Activated CD4-positive, alpha-beta T cell treated with anti-CD3 and anti-CD28 coated beads, Interleukin-2, amount 10 ng/mL, durations not matched to agents 7 days and 5 days (primary cell): Measurements from ENCODE around the gene HS3ST4. TPM values are rescaled to one million over a fixed set of nuclear protein-coding genes. Genes with fewer than 3 reads are reported as not detected.
"Not testable (repeated sequence)": the region's sequence is repeated elsewhere in the genome, so short reads cannot be mapped to it uniquely, and the experiment has no call there.

Source experiments
- CTCF ChIA-PET: fragments of 350-600 bp; sonication (Branson Sonifier 250); formaldehyde crosslinking; loops from one replicate; lab custom pipeline; 2021; ENCODE audit warnings: antibody characterized with exemption; lab: Charles Lee
- POLR2A ChIA-PET: fragments of 350-600 bp; sonication (Branson Sonifier 250); formaldehyde crosslinking; loops from one replicate; lab custom pipeline; 2021; ENCODE audit warnings: antibody characterized with exemption; lab: Charles Lee
- DNase-seq: peaks from one replicate; pipeline ENCODE4 v3.0.0-alpha.2; 2020
- H3K27ac Mint-ChIP-seq: one replicate; pipeline ENCODE4 v1.8.0; 2021; ENCODE audit warnings: mild to moderate bottlenecking, moderate library complexity, mixed read lengths
- H3K27me3 Mint-ChIP-seq: one replicate; pipeline ENCODE4 v1.8.0; 2021; ENCODE audit warnings: mixed read lengths
- H3K36me3 Mint-ChIP-seq: one replicate; pipeline ENCODE4 v1.8.0; 2021; ENCODE audit warnings: low read depth, mixed read lengths
- H3K4me1 Mint-ChIP-seq: one replicate; pipeline ENCODE4 v1.8.0; 2021; ENCODE audit warnings: mixed read lengths
- H3K4me3 Mint-ChIP-seq: one replicate; pipeline ENCODE4 v1.8.0; 2021; ENCODE audit warnings: mild to moderate bottlenecking, moderate library complexity, mixed read lengths
- H3K9me3 Mint-ChIP-seq: one replicate; pipeline ENCODE4 v1.8.0; 2021; ENCODE audit warnings: mixed read lengths
- total RNA-seq, 2 experiments: library from RNA; stranded (reverse); gene quantifications; one replicate each; pipeline ENCODE4 v1.2.3, GENCODE V29; 2021

The HS3ST4 gene
- total RNA-seq, 2 experiments from 2014 or later = not detected

- no peaks in the 10 kb centered on the region for H3K4me1 Mint-ChIP-seq
- ChIA-PET POLR2A (no interaction called here), CTCF (no interaction called here)
- DNase-seq = no peak
- no peak overlapping the region for H3K27ac Mint-ChIP-seq
- no peak overlapping the region for H3K4me3 Mint-ChIP-seq
- no peaks in the 10 kb centered on the region for H3K36me3 Mint-ChIP-seq
- peaks cover 9% of the 10 kb centered on the region for H3K9me3 Mint-ChIP-seq
- peaks cover 12% of the 10 kb centered on the region for H3K27me3 Mint-ChIP-seq
Measured at GRCh38 chr16:26015776-26016175, 324.0 kb downstream of the HS3ST4 start.

GRCh38 chr16:26016989-26017388, 325.2 kb downstream of the HS3ST4 start:
- Mint-ChIP-seq H3K27me3 (peaks cover 12% of the 10 kb centered on the region), H3K27ac (no peak overlapping the region), H3K9me3 (peaks cover 9% of the 10 kb centered on the region), H3K4me1 (no peaks in the 10 kb centered on the region), H3K4me3 (no peak overlapping the region), H3K36me3 (no peaks in the 10 kb centered on the region)
- ChIA-PET CTCF (no interaction called here), POLR2A (no interaction called here)
- no peak for DNase-seq

- H3K36me3 Mint-ChIP-seq = no peaks in the 10 kb centered on the region
- POLR2A ChIA-PET = no interaction called here
- CTCF ChIA-PET = no interaction called here
Measured at GRCh38 chr16:26019381-26020242, 327.9 kb downstream of the HS3ST4 start.

DNA sequence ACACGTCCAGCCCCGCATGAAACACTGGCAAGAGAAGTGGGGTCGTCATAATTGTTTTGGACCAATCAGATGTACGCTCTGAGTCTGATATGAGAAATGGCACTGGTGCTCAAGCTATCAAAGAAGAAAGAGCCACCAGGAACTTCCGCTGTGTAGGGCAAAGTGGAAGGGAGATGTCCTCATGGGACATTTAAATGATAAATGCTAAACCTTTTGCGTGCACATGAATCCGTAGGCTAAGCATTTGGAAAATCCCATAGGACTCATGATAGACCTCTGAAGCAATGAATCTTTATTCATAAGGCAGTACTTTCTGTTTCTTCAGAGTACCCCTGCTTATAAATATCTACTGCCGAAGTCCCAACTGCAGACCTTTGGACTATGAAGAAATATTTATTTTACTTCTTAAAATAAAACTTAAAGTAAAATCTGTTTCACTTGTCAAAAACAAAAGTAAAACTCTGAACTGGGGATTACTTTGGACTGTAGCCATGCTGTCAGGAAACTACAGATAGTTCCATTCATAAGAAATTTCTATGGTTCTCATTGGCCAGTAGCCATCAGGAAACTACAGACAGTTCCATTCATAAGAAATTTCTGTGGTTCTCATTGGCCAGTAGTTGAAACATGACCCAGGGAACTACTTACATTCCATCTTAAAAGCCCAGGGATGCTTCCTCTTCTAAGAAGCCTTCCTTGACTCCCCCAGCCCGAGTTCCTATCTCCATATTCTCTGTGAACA, 335.1 kb downstream of the HS3ST4 start:
- no peaks in the 10 kb centered on the region for H3K27me3 Mint-ChIP-seq
- no peak overlapping the region for H3K27ac Mint-ChIP-seq
- POLR2A ChIA-PET = no interaction called here
- CTCF ChIA-PET = no interaction called here
- H3K9me3 Mint-ChIP-seq = peaks cover 2% of the 10 kb centered on the region
- no peak for DNase-seq
- no peaks in the 10 kb centered on the region for H3K36me3 Mint-ChIP-seq
- H3K4me3 Mint-ChIP-seq = no peak overlapping the region
- H3K4me1 Mint-ChIP-seq = no peaks in the 10 kb centered on the region

More at GRCh38 chr16:26019381-26020242, 327.9 kb downstream of the HS3ST4 start:
- no peak overlapping the region for H3K27ac Mint-ChIP-seq
- peaks cover 6% of the 10 kb centered on the region for H3K9me3 Mint-ChIP-seq
- no peak for DNase-seq
- H3K4me3 Mint-ChIP-seq = no peak overlapping the region
- H3K27me3 Mint-ChIP-seq = peaks cover 12% of the 10 kb centered on the region
- H3K4me1 Mint-ChIP-seq = no peaks in the 10 kb centered on the region

GRCh38 chr16:26031286-26031685, 339.5 kb downstream of the HS3ST4 start:
- Mint-ChIP-seq H3K4me3 (no peak overlapping the region), H3K9me3 (peaks cover 2% of the 10 kb centered on the region), H3K27ac (no peak overlapping the region), H3K27me3 (no peaks in the 10 kb centered on the region), H3K4me1 (no peaks in the 10 kb centered on the region), H3K36me3 (no peaks in the 10 kb centered on the region)
- no peak for DNase-seq
- ChIA-PET CTCF (no interaction called here), POLR2A (no interaction called here)

GRCh38 chr16:26032661-26033060, 340.9 kb downstream of the HS3ST4 start:
- DNase-seq, H3K4me3 Mint-ChIP-seq, H3K27me3 Mint-ChIP-seq, H3K27ac Mint-ChIP-seq, CTCF ChIA-PET, H3K4me1 Mint-ChIP-seq, H3K9me3 Mint-ChIP-seq, H3K36me3 Mint-ChIP-seq: not testable (repeated sequence)
- POLR2A ChIA-PET = interaction anchor here (0.7 kb wide), 1 partner anchor 1211 kb away, joined by 6 read pairs; no protein-coding TSS in a partner anchor

DNA sequence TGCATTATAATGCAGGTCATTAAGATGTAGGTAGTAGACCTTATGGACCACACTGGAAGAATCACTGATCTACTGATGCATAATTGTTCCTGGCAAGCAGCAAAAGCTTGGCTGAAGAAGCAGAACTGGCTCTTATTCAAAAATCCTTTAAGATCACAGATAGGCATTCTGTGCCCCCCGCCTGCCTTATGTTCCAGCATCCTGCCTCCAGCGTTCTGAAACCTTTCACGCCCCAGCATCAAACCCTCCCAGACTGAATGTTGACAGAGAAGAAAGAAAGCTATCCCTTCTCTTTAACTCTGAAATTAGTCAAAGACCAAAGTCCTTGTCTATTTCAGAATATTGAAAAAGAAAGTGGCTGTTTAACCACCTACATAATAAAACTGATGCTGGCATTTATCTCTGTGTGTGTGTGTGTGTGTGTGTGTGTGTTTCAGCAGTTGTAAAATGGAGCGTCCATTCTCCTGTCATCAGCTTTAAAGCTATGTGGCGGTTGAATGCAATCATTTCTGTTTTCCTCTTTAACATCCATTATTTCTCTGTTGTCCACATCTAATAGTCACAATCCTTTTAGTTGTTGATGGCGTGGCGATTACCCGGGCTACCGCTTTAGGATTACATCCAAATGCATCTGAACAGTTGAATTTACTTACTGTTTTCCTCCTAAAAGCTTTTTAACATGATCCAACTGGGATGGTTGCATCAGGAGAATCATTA, 350.4 kb downstream of the HS3ST4 start:
- ChIA-PET CTCF (no interaction called here), POLR2A (no interaction called here)
- DNase-seq = no peak
- Mint-ChIP-seq H3K27me3 (no peaks in the 10 kb centered on the region), H3K4me1 (no peaks in the 10 kb centered on the region), H3K4me3 (no peak overlapping the region), H3K36me3 (no peaks in the 10 kb centered on the region), H3K9me3 (no peaks in the 10 kb centered on the region), H3K27ac (no peak overlapping the region)

- ChIA-PET POLR2A (no interaction called here), CTCF (no interaction called here)
- DNase-seq = no peak
- H3K27me3 Mint-ChIP-seq = no peaks in the 10 kb centered on the region
- no peak overlapping the region for H3K4me3 Mint-ChIP-seq
- no peaks in the 10 kb centered on the region for H3K36me3 Mint-ChIP-seq
- H3K9me3 Mint-ChIP-seq = no peaks in the 10 kb centered on the region
- H3K27ac Mint-ChIP-seq = no peak overlapping the region
- no peaks in the 10 kb centered on the region for H3K4me1 Mint-ChIP-seq
Measured at GRCh38 chr16:26050472-26050871, 358.7 kb downstream of the HS3ST4 start.

DNA sequence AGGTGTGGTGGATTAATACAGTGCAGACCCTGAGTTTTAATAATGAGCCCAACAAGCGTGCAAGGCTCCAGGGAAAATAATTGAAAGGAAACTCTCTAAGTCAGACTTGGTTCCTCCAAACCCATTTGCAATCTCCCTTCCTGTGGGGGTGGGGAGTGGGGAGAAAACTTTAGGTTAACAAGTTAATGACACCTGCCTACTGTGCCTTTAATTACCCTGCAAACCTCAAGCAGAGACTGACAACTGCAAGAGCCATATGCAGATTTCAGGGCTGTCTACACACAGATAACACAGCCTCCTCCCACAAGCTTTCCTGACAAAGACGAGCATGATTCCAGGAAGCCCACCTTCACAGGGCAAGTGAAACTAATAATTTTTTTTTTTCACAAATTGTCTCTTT, 359.3 kb downstream of the HS3ST4 start:
- DNase-seq = no peak
- no peaks in the 10 kb centered on the region for H3K4me1 Mint-ChIP-seq
- no peaks in the 10 kb centered on the region for H3K9me3 Mint-ChIP-seq
- no peaks in the 10 kb centered on the region for H3K27me3 Mint-ChIP-seq
- H3K36me3 Mint-ChIP-seq = no peaks in the 10 kb centered on the region
- H3K4me3 Mint-ChIP-seq = no peak overlapping the region
- H3K27ac Mint-ChIP-seq = no peak overlapping the region
- ChIA-PET CTCF (no interaction called here), POLR2A (no interaction called here)

DNA sequence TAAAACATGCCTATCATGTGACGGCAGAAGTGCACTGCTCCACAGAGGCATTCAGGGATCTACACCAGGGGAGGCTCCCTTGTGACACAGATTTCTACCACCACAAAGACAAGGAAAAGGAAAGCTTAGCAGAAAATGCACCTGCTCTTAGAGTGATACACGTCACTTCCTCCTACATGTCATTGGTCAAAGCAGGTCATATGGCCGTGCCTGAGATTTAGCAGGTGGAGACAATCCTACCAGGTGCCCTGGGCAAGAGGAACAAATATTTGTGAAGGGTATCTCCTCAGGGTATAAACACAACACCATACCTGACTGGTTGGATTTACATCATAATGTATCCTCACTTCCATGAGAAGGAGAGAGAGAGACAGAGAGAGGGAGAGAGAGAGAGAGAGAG, 362.1 kb downstream of the HS3ST4 start:
- ChIA-PET CTCF (no interaction called here), POLR2A (no interaction called here)
- Mint-ChIP-seq H3K27me3 (no peaks in the 10 kb centered on the region), H3K4me1 (no peaks in the 10 kb centered on the region), H3K36me3 (no peaks in the 10 kb centered on the region), H3K9me3 (no peaks in the 10 kb centered on the region), H3K27ac (no peak overlapping the region), H3K4me3 (no peak overlapping the region)
- no peak for DNase-seq

DNA sequence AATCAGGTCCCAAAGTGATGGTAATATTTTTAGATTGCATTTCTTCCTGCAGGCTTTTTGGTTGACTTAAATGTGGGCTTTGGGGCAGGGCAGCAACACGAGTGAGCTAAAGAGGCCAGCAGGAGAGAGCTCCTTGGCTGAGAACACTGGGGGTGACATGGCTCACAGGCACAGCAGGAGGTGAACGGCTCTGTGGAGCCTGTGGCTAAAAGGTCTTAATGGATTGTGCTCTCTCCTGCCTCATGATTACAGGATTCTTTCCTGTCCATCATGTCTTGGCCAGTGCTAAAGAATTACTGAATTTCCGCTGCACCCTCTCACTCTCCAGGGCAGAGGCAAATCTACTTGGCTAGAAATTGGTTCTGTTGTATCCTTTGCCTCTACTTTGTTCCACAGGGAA, 366.6 kb downstream of the HS3ST4 start:
- no peaks in the 10 kb centered on the region for H3K36me3 Mint-ChIP-seq
- CTCF ChIA-PET = no interaction called here
- H3K4me1 Mint-ChIP-seq = no peaks in the 10 kb centered on the region
- POLR2A ChIA-PET = no interaction called here
- no peak for DNase-seq
- no peak overlapping the region for H3K4me3 Mint-ChIP-seq
- H3K27ac Mint-ChIP-seq = no peak overlapping the region
- no peaks in the 10 kb centered on the region for H3K9me3 Mint-ChIP-seq
- H3K27me3 Mint-ChIP-seq = no peaks in the 10 kb centered on the region

DNA sequence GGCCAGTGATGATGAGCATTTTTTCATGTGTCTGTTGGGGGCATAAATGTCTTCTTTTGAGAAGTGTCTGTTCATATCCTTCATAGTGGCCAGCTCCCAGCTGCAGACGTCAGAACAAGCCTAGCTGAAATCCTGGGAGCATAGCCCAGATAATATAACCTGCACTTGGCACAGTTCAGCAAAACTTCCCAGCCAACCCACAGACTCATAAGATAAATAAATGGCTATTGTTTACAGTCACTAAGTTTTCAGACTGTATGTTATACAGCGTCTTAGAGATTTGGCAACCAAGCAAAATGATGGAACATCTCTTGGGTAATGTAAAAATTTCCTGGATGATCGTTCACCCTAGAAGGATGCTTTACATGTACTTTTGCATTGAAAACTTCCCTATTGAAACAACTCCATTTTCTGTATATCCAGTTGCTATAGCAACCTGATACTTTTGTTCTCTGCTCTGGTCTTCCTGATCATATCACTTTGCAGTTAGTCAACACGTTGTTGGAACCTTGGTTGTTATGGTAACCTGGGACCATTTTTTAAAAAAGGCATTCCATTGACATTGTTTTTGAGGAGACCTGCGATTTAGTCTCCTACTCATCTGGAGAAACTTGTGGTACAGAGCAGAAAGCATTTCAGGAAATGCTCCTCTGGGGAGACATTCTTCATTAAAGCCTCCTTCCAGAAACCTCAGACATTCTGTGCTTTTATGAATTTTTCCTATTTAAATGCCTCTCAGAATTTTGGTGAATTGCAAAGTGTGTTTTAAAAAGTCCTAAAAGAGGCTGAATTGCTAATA, 378.7 kb downstream of the HS3ST4 start:
- H3K4me3 Mint-ChIP-seq = no peak overlapping the region
- ChIA-PET CTCF (no interaction called here), POLR2A (no interaction called here)
- DNase-seq = no peak
- H3K9me3 Mint-ChIP-seq = no peaks in the 10 kb centered on the region
- no peaks in the 10 kb centered on the region for H3K4me1 Mint-ChIP-seq
- H3K27me3 Mint-ChIP-seq = no peaks in the 10 kb centered on the region
- H3K27ac Mint-ChIP-seq = no peak overlapping the region
- no peaks in the 10 kb centered on the region for H3K36me3 Mint-ChIP-seq
